HepG2 (cell line): ENCODE data around the gene TPRX1. TPM values are rescaled to one million over a fixed set of nuclear protein-coding genes. Genes with fewer than 3 reads are reported as not detected.

Experiments used
- AHDC1 ChIP-seq: sonication (generic); formaldehyde crosslinking; IDR thresholded peaks from 2 replicates; pipeline ENCODE4 v1.5.1; 2020; ENCODE audit warnings: mild to moderate bottlenecking, missing genetic modification reagents, borderline replicate concordance
- BRF2 ChIP-seq: sonication (generic); formaldehyde crosslinking; IDR thresholded peaks from 2 replicates; pipeline ENCODE4 v1.8.1; 2022; ENCODE audit warnings: mild to moderate bottlenecking, missing genetic modification reagents
- IKZF4 ChIP-seq: sonication (generic); formaldehyde crosslinking; IDR thresholded peaks from 2 replicates; pipeline ENCODE4 v1.5.1; 2020; ENCODE audit warnings: borderline replicate concordance, mild to moderate bottlenecking, low read depth, missing genetic modification reagents; ENCODE audit errors: not compliant biosample characterization
- KAT2B ChIP-seq: fragments of 150-350 bp; IDR thresholded peaks from 2 replicates; pipeline ENCODE4 v1.6.1; 2014; ENCODE audit warnings: low read depth, low read length, borderline replicate concordance
- MIER3 ChIP-seq: IDR thresholded peaks from 2 replicates; pipeline ENCODE4 v1.6.1; 2016; ENCODE audit warnings: missing compliant biosample characterization, borderline replicate concordance
- NFYB ChIP-seq: sonication (generic); formaldehyde crosslinking; IDR thresholded peaks from 2 replicates; pipeline ENCODE4 v1.4.0; 2020; ENCODE audit warnings: missing genetic modification reagents
- POLR2AphosphoS5 ChIP-seq: IDR thresholded peaks from 2 replicates; pipeline ENCODE4 v1.6.1; 2012; ENCODE audit warnings: low read depth, low read length
- PRDM4 ChIP-seq: sonication (generic); formaldehyde crosslinking; IDR thresholded peaks from 2 replicates; pipeline ENCODE4 v1.9.0; 2021; ENCODE audit warnings: missing genetic modification reagents, borderline replicate concordance
- RARG ChIP-seq: sonication (generic); formaldehyde crosslinking; IDR thresholded peaks from 2 replicates; pipeline ENCODE4 v1.4.0; 2020; ENCODE audit warnings: low read depth, mild to moderate bottlenecking, missing genetic modification reagents
- SIX4 ChIP-seq: sonication (generic); formaldehyde crosslinking; IDR thresholded peaks from 2 replicates; pipeline ENCODE4 v1.4.0; 2020; ENCODE audit warnings: missing genetic modification reagents
- ZBTB38 ChIP-seq: sonication (generic); formaldehyde crosslinking; IDR thresholded peaks from 2 replicates; pipeline ENCODE4 v1.5.1; 2020; ENCODE audit warnings: mild to moderate bottlenecking, missing genetic modification reagents
- ZNF180 ChIP-seq: sonication (generic); formaldehyde crosslinking; IDR thresholded peaks from 2 replicates; pipeline ENCODE4 v1.4.0; 2020; ENCODE audit warnings: low read depth, missing genetic modification reagents, borderline replicate concordance
- ZNF205 ChIP-seq: IDR thresholded peaks from 2 replicates; pipeline ENCODE4 v1.6.1; 2018; ENCODE audit warnings: missing biosample characterization, missing genetic modification reagents
- ZNF383 ChIP-seq: sonication (generic); formaldehyde crosslinking; IDR thresholded peaks from 2 replicates; pipeline ENCODE4 v1.4.0; 2020; ENCODE audit warnings: missing genetic modification reagents, mild to moderate bottlenecking, borderline replicate concordance
- ZNF446 ChIP-seq: sonication (generic); formaldehyde crosslinking; IDR thresholded peaks from 2 replicates; pipeline ENCODE4 v1.5.0; 2020; ENCODE audit warnings: mild to moderate bottlenecking, missing genetic modification reagents
- ZNF484 ChIP-seq: sonication (generic); formaldehyde crosslinking; IDR thresholded peaks from 2 replicates; pipeline ENCODE4 v1.5.1; 2020; ENCODE audit warnings: mild to moderate bottlenecking, low read depth, missing genetic modification reagents, borderline replicate concordance
- ZNF501 ChIP-seq: sonication (generic); formaldehyde crosslinking; IDR thresholded peaks from 2 replicates; pipeline ENCODE4 v1.5.1; 2020; ENCODE audit warnings: mild to moderate bottlenecking, moderate library complexity, missing genetic modification reagents
- ZNF557 ChIP-seq: sonication (generic); formaldehyde crosslinking; IDR thresholded peaks from 2 replicates; pipeline ENCODE4 v1.4.0; 2020; ENCODE audit warnings: missing genetic modification reagents
- ZNF598 ChIP-seq: sonication (generic); formaldehyde crosslinking; IDR thresholded peaks from 2 replicates; pipeline ENCODE4 v1.5.1; 2020; ENCODE audit warnings: mild to moderate bottlenecking, missing genetic modification reagents, borderline replicate concordance
- ZNF761 ChIP-seq: sonication (generic); formaldehyde crosslinking; conservative IDR thresholded peaks from 2 replicates; pipeline ENCODE4 v1.4.0; 2020; ENCODE audit warnings: mild to moderate bottlenecking, missing genetic modification reagents
- polyA plus RNA-seq, 8 experiments: library from polyadenylated mRNA; depleted of rRNA in 3 of 8; stranded (reverse) in 7 of 8; unstranded in 1 of 8; fragments of >200 nt; fragmentation: Illumina TruSeq in 4 of 8; extraction: Trizol in 4 of 8; gene quantifications; 2 replicates each; pipeline versions ENCODE4 v1.2.1 to v1.2.3, GENCODE V29; 2011 to 2016; ENCODE audit warnings: low read depth in 4 of 8, missing spikeins in 1 of 8, mixed read lengths in 1 of 8; ENCODE audit not compliant: insufficient read depth in 1 of 8
- total RNA-seq, 5 experiments: library from RNA; depleted of rRNA; stranded (reverse); fragments of >200 nt; fragmentation: Illumina TruSeq; extraction: Trizol; gene quantifications; 2 replicates each; pipeline ENCODE4 v1.2.3, GENCODE V29; 2016; ENCODE audit warnings: low read depth in 1 of 5

TPRX1 gene
- total and polyA plus RNA-seq, 2 of the 13 experiments (the other 11 are each of a cell fraction or from before 2014, with no cell fraction given): not detected

- no peak for TF ChIP-seq PRDM4 (CRISPR knock-in tag)
- 0 out of 2 replicates have a peak, but pooled peaks have one; percentile 85 for TF ChIP-seq ZNF557 (CRISPR knock-in tag)
- TF ChIP-seq ZNF180 (CRISPR knock-in tag): 0 out of 2 replicates have a peak, but pooled peaks have one; percentile 46
- 0 out of 2 replicates have a peak, but pooled peaks have one; percentile 33 for TF ChIP-seq ZNF761 (CRISPR knock-in tag)
- TF ChIP-seq POLR2AphosphoS5: peak; percentile 93
- TF ChIP-seq KAT2B: no peak
- no peak for TF ChIP-seq AHDC1
- no peak for TF ChIP-seq RARG
- no peak; the same call in 1 of the 2 replicates for TF ChIP-seq ZNF205 (CRISPR knock-in tag)
- no peak for TF ChIP-seq SIX4 (CRISPR knock-in tag)
- no peak; the same call in 1 of the 2 replicates for TF ChIP-seq ZNF598 (CRISPR knock-in tag)
- TF ChIP-seq MIER3 (CRISPR knock-in tag): no peak
- TF ChIP-seq BRF2 (CRISPR knock-in tag): no peak
- TF ChIP-seq ZNF383 (CRISPR knock-in tag): no peak
- no peak for TF ChIP-seq ZNF484
- TF ChIP-seq ZNF501 (CRISPR knock-in tag): peak; percentile 94
- peak; percentile 18; the same call in 1 of the 2 replicates for TF ChIP-seq ZBTB38 (CRISPR knock-in tag)
- no peak for TF ChIP-seq NFYB
- TF ChIP-seq IKZF4 (CRISPR knock-in tag): peak; percentile 81
- TF ChIP-seq ZNF446 (CRISPR knock-in tag): no peak
Observed at GRCh38 chr19:47778049-47778953, 26.1 kb downstream of the TPRX1 start, which contains the start of gene SELENOW (continued).
